CD4-positive, alpha-beta T cell (primary cell): Measurements from ENCODE around the gene ZFYVE27. TPM values are rescaled to one million over a fixed set of nuclear protein-coding genes. Genes with fewer than 3 reads are reported as not detected.

Source experiments
- ATAC-seq: fragments of 200-7000 bp; cut with Tn5 transposase; one replicate; pipeline ENCODE4 v1.10.0; 2022; ENCODE audit warnings: mild to moderate bottlenecking; ENCODE audit not compliant: poor library complexity
- CTCF ChIA-PET: fragments of 350-600 bp; sonication (Branson Sonifier 250); formaldehyde crosslinking; loops from one replicate; lab custom pipeline; 2021; ENCODE audit warnings: antibody characterized with exemption, inconsistent platforms; lab: Charles Lee
- POLR2A ChIA-PET: fragments of 350-600 bp; sonication (Branson Sonifier 250); formaldehyde crosslinking; loops from one replicate; lab custom pipeline; 2021; ENCODE audit warnings: antibody characterized with exemption, inconsistent platforms; lab: Charles Lee
- DNase-seq, 14 experiments: peaks; one replicate each; pipeline ENCODE4 v3.0.0-alpha.2; 2013 to 2020; ENCODE audit warnings: mixed read lengths in 2 of 14
- H3K27ac ChIP-seq, 2 donors: one replicate each; pipeline versions ENCODE4 v1.5.1 to v1.7.0; 2013; ENCODE audit warnings: low read length in 2 of 2, low read depth in 1 of 2, mild to moderate bottlenecking in 1 of 2
- H3K27me3 ChIP-seq, 2 experiments: 1 replicate in 1 of 2; 2 replicates in 1 of 2; pipeline versions ENCODE4 v1.6.1 to v1.7.0; 2013; ENCODE audit warnings: low read length in 2 of 2, control low read depth in 1 of 2, mild to moderate bottlenecking in 1 of 2, moderate library complexity in 1 of 2; ENCODE audit not compliant: insufficient read depth in 2 of 2, control insufficient read depth in 1 of 2
- H3K36me3 ChIP-seq: one replicate; pipeline ENCODE4 v1.6.1; 2013; ENCODE audit warnings: low read length, control low read depth; ENCODE audit not compliant: insufficient read depth
- H3K4me1 ChIP-seq: one replicate; pipeline ENCODE4 v1.6.1; 2013; ENCODE audit warnings: low read length, control low read depth; ENCODE audit not compliant: insufficient read depth
- H3K4me3 ChIP-seq: one replicate; pipeline ENCODE4 v1.5.1; 2013; ENCODE audit warnings: mild to moderate bottlenecking, low read length, moderate library complexity
- H3K9me3 ChIP-seq, 2 experiments: 1 replicate in 1 of 2; 2 replicates in 1 of 2; pipeline versions ENCODE4 v1.6.1 to v1.7.0; 2013; ENCODE audit warnings: low read length in 2 of 2, mild to moderate bottlenecking in 2 of 2, control low read depth in 1 of 2, moderate library complexity in 1 of 2; ENCODE audit not compliant: control insufficient read depth in 1 of 2, insufficient read depth in 1 of 2
- H3K27ac Mint-ChIP-seq: one replicate; pipeline ENCODE4 v1.8.0; 2020; ENCODE audit warnings: mixed read lengths
- H3K27me3 Mint-ChIP-seq: one replicate; pipeline ENCODE4 v1.8.0; 2021; ENCODE audit warnings: mixed read lengths
- H3K36me3 Mint-ChIP-seq: one replicate; pipeline ENCODE4 v1.8.0; 2021; ENCODE audit warnings: low read depth, mixed read lengths
- H3K4me1 Mint-ChIP-seq: one replicate; pipeline ENCODE4 v1.8.0; 2021; ENCODE audit warnings: low read depth, mixed read lengths
- H3K4me3 Mint-ChIP-seq: one replicate; pipeline ENCODE4 v1.8.0; 2020; ENCODE audit warnings: mild to moderate bottlenecking, mixed read lengths
- H3K9me3 Mint-ChIP-seq: one replicate; pipeline ENCODE4 v1.8.0; 2020; ENCODE audit warnings: mixed read lengths
- intact Hi-C, 2 experiments: fragments of 100-400 bp; cut with DNase I in 1 of 2; cut with micrococcal nuclease in 1 of 2; formaldehyde crosslinking; loops; one replicate each; pipeline versions ENCODE4 v1.15.1 to v1.9.0; 2023 to 2025; cut with DNase I, micrococcal nuclease
- total RNA-seq, 174 experiments: library from RNA in 2 of 174; stranded (reverse) in 2 of 174; gene quantifications; one replicate each; pipeline ENCODE4 v1.2.3 and lab custom pipeline; 2021 to 2026
- TF ChIP-seq, protein P1 (sequence below): fragments of 200-600 bp; IDR thresholded peaks from one replicate; pipeline ENCODE4 v1.8.0; 2022; ENCODE audit warnings: antibody characterized with exemption, mild to moderate bottlenecking

ZFYVE27 gene
- total RNA-seq, 2 experiments from 2014 or later, result 58.4 to 60.6 TPM

DNA sequence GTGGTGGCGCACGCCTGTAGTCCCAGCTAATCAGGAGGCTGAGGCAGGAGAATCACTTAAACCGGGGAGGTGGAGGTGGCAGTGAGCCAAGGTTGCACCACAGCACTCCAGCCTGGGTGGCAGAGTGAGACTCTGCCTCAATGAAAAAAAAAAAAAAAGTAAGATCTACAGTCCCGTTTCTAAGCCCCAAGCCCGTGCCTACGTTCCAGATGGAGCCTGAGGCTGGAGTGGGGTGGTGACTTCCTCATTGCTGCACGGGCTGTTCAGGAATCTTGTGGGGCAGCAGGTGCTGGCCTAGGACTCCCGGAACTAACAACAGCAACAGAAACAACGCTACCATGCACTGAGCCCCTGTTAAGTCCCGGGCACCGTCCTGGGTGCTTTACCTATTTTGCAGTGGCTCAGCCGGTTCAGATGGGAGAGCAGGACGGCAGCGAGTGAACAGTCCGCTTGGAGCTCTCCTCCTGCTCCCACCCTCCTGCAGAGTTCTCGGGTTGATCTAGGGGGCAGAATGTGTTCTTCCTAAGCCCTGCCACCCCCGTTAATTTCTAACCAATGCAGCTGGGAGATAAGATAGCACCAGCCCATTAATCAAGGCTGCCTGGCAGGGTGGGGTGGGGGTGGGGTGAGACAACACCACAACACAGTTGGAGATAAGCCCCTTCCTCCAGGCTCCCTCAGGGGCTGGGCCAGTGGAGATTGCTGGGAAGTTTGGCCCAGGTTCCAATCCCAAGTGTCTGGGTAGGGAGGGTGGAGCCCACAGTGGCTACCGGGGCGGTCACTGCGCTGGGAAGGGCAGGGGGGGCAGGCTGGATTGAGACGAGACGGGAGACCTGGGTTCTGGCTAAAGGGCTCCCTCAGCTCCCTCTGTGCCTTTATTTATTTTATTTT is 51.9 kb downstream of the ZFYVE27 start:
- ATAC-seq (no peak), DNase-seq (no peak)
- Histone ChIP-seq H3K36me3 (no peaks in the 10 kb centered on the region), H3K27me3 (no peaks in the 10 kb centered on the region), H3K4me3 (no peak overlapping the region), H3K27ac (no peak overlapping the region), H3K9me3 (no peaks in the 10 kb centered on the region), H3K4me1 (peaks cover 11% of the 10 kb centered on the region)
- peaks cover 6% of the 10 kb centered on the region for H3K4me1 Mint-ChIP-seq
- intact Hi-C loops, result no loop called here
- ChIA-PET POLR2A (no interaction called here), CTCF (interaction anchor here (2.5 kb wide), 1 partner anchor 80 kb away, joined by 9 read pairs; no protein-coding TSS in a partner anchor)
- TF ChIP-seq, protein P1, sequence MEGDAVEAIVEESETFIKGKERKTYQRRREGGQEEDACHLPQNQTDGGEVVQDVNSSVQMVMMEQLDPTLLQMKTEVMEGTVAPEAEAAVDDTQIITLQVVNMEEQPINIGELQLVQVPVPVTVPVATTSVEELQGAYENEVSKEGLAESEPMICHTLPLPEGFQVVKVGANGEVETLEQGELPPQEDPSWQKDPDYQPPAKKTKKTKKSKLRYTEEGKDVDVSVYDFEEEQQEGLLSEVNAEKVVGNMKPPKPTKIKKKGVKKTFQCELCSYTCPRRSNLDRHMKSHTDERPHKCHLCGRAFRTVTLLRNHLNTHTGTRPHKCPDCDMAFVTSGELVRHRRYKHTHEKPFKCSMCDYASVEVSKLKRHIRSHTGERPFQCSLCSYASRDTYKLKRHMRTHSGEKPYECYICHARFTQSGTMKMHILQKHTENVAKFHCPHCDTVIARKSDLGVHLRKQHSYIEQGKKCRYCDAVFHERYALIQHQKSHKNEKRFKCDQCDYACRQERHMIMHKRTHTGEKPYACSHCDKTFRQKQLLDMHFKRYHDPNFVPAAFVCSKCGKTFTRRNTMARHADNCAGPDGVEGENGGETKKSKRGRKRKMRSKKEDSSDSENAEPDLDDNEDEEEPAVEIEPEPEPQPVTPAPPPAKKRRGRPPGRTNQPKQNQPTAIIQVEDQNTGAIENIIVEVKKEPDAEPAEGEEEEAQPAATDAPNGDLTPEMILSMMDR, result no peak
- no peak overlapping the region for H3K27ac Mint-ChIP-seq
- H3K9me3 Mint-ChIP-seq, result no peaks in the 10 kb centered on the region
- H3K36me3 Mint-ChIP-seq, result no peaks in the 10 kb centered on the region
- no peak overlapping the region for H3K4me3 Mint-ChIP-seq
- peaks cover 5% of the 10 kb centered on the region for H3K27me3 Mint-ChIP-seq

DNA sequence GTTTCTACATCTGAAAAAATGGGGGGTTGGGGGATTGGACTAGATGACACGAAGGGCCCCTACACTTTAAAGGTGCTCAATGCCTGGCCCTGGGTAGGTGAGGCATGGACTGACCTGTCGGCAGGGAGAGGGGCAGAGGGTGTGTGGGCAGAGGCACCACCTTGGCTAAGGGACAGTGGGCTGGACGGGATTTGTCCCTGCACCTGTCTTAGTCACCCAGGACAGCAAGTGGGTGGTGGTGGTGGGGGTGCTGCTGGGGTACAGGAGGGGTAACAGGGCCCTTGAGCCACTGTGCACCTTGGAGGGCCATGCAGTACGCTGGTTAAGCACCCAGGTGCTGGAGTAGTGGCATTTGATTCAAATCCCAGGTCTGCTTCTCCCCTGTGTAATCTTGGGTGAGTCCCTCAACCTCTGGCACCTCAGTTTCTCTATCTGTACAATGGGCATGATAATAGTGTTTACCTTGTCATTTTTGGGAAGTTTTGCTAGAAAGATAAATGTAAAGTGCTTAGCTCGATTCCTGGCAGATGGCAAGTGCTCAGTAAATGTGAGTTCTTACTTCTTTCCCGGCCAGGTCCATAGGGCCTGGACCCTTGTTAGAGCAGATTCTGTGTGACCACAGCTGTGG is 53.0 kb downstream of the ZFYVE27 start:
- Mint-ChIP-seq H3K36me3 (no peaks in the 10 kb centered on the region), H3K27me3 (peaks cover 5% of the 10 kb centered on the region), H3K4me1 (peaks cover 6% of the 10 kb centered on the region), H3K27ac (no peak overlapping the region), H3K9me3 (no peaks in the 10 kb centered on the region), H3K4me3 (no peak overlapping the region)
- Histone ChIP-seq H3K27ac (no peak overlapping the region), H3K27me3 (no peaks in the 10 kb centered on the region), H3K9me3 (no peaks in the 10 kb centered on the region), H3K36me3 (no peaks in the 10 kb centered on the region), H3K4me1 (peaks cover 11% of the 10 kb centered on the region), H3K4me3 (no peak overlapping the region)
- TF ChIP-seq, protein P1, result no peak
- ChIA-PET CTCF (interaction anchor here (2.5 kb wide), 1 partner anchor 79 kb away, joined by 9 read pairs; no protein-coding TSS in a partner anchor), POLR2A (no interaction called here)
- intact Hi-C loops, result no loop called here
- ATAC-seq (no peak), DNase-seq (no peak)

DNA sequence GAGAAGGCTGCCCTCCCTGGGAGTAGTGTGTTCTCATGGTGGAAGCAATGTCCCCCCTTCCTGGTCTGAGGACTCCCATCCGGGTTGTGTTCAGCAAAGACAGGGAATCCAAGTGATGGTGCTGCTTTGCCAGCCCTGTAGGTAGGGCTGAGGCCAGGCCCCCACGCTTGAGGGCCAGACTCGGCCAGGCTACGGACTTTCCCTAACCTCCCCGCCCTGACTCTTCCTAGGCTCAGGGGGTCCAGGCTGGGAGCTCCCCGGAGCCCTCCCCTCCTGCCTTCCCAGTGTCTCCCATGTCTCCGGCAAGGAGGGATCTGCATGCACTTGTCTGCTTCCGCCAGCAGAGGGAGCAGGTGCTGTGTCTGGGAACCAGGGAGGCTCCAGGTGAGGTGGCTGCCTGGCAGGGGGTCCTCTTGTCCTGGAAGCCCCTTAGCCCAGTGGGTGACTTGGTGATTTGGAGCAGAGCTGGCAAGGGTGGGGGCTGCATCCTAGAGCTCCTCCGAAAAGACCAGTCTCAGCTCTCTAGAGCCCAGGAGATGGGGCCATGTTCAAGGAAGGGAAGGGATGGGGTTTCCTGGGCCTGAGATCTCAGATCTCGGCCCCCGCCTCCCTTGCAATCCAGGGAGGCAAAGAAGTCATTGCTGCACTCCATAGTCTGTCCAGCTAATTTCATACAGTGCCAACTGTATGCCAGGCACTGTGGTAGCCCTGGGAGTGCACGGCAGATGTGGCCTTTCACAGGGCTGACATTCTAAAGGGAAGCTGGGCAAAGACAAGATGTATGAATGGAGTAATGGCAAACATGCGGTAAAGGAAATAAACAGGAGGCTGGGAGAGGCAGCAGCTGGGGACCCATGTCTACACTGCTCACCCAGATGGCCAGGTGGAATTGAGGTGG is 55.1 kb downstream of the ZFYVE27 start:
- ChIA-PET CTCF (interaction anchor here (0.7 to 2.8 kb wide), 3 partner anchors 40 to 78 kb away, joined by 3 to 18 read pairs (median 4); no protein-coding TSS in a partner anchor), POLR2A (interaction anchor here (0.9 to 1.0 kb wide), 2 partner anchors 76 to 78 kb away, joined by 3 to 4 read pairs; no protein-coding TSS in a partner anchor)
- ATAC-seq (peak; percentile 77), DNase-seq (peak; percentile 59 to 83 (median 66))
- no peaks in the 10 kb centered on the region for H3K9me3 Mint-ChIP-seq
- H3K4me1 ChIP-seq, result peaks cover 26% of the 10 kb centered on the region
- H3K27ac ChIP-seq, result no peak overlapping the region
- H3K4me3 ChIP-seq, result no peak overlapping the region
- TF ChIP-seq, protein P1, result peak; percentile 95
- no peak overlapping the region for H3K4me3 Mint-ChIP-seq
- H3K36me3 Mint-ChIP-seq, result no peaks in the 10 kb centered on the region
- H3K9me3 ChIP-seq, result no peaks in the 10 kb centered on the region
- no peaks in the 10 kb centered on the region for H3K36me3 ChIP-seq
- H3K27me3 ChIP-seq, result no peaks in the 10 kb centered on the region
- peaks cover 28% of the 10 kb centered on the region for H3K4me1 Mint-ChIP-seq
- intact Hi-C loops, result loop anchor here (1.0 kb wide), 1 partner anchor 77 kb away; no protein-coding TSS in a partner anchor
- H3K27me3 Mint-ChIP-seq, result peaks cover 5% of the 10 kb centered on the region
- H3K27ac Mint-ChIP-seq, result no peak overlapping the region
